Thyroid gland (tissue), 4 donors: ENCODE data around the gene OR5B12.

ENCODE experiments used
- POLR2A ChIP-seq, 2 donors: fragments of 450-650 bp; IDR thresholded peaks; one replicate each; pipeline ENCODE4 v1.6.1; 2017; ENCODE audit warnings: antibody characterized with exemption in 2 of 2, mild to moderate bottlenecking in 2 of 2, moderate library complexity in 1 of 2
- TF ChIP-seq, protein P1 (sequence below), 6 experiments: fragments of 200-600 bp in 3 of 6; fragments of 450-650 bp in 3 of 6; sonication (generic) in 3 of 6; IDR thresholded peaks; one replicate each; pipeline ENCODE4 v1.5.1; 2016 to 2019; ENCODE audit warnings: antibody characterized with exemption in 6 of 6, mild to moderate bottlenecking in 2 of 6, inconsistent platforms in 1 of 6, moderate library complexity in 1 of 6

DNA sequence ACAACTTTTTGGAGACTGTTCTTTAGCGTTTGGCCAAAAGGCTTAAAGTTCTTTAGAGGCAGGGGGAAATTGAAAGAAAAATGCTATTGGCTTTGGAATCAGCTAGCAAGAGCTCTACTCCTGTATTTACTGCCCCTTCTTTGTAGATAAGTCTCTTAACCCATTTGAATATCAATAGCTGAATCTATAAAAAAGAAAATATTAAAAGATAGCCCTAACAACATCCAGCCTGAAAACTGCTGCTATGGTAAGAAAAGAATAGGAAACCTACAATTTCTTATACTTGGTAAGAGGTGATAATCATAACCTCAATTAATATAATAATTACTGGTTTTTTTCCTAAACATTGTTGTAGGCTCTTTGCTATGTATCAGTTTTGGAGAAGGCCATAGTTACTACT lies at the start of gene OR5B12:
- TF ChIP-seq, protein P1, sequence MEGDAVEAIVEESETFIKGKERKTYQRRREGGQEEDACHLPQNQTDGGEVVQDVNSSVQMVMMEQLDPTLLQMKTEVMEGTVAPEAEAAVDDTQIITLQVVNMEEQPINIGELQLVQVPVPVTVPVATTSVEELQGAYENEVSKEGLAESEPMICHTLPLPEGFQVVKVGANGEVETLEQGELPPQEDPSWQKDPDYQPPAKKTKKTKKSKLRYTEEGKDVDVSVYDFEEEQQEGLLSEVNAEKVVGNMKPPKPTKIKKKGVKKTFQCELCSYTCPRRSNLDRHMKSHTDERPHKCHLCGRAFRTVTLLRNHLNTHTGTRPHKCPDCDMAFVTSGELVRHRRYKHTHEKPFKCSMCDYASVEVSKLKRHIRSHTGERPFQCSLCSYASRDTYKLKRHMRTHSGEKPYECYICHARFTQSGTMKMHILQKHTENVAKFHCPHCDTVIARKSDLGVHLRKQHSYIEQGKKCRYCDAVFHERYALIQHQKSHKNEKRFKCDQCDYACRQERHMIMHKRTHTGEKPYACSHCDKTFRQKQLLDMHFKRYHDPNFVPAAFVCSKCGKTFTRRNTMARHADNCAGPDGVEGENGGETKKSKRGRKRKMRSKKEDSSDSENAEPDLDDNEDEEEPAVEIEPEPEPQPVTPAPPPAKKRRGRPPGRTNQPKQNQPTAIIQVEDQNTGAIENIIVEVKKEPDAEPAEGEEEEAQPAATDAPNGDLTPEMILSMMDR (IDR thresholded peaks at IDR 0.05) = no peak
- no peak for TF ChIP-seq POLR2A (IDR thresholded peaks at IDR 0.05)
